ENCODE data around the gene RBKS. TPM values are rescaled to one million over a fixed set of nuclear protein-coding genes. Genes with fewer than 3 reads are reported as not detected.
A peak's percentile ranks its signal among the peaks of the same experiment; 100 is the strongest.

The RBKS gene
- total and polyA plus RNA-seq, 2 of the 8 experiments (the other 6 are each of a cell fraction or from before 2014, with no cell fraction given), result 1.1 to 1.5 TPM

DNA sequence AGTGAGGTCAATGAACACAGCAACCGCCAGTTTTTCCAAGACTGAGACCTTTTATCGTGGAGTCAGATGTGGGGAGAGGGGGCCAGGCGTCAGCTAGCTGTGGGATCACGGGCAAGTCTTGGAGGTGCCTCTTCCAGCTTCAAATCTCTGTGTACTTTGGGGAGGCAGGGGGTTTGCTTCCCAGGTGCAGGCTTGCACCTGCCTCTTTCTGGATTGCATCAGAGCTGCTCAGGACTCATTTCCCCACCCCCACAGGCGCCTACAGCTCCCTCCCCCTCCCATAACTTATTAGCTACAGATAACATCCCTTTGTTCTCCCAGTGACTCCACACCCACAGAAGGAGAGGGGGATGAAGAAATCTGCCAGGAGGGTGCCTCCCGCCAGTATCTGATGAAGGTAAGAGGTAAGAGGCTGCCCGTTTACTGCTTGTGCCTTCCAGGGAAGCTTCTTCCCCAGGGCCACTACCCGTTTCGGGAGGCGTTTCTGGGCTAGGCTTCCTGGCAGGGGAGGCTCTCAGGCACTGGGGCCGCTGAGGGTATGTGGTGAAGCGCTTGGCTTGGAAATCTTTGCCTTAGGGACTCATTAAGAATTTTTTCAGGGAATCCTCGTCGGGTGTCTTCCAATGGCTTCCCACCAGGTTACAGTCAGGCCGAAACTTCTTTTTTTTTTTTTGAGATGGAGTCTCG is 137.5 kb downstream of the RBKS start:
- Histone ChIP-seq H3K9me3 (ENCODE audit: insufficient read depth in 2 of 2, low read depth in 1 of 2, low read length in 1 of 2) (peaks cover 0 to 5% of the 10 kb centered on the region in 2 experiments; a peak in 1 of 4 replicates), H3K4me1 (replicated peaks in 1 of 4; ENCODE audit: control insufficient read depth in 3 of 4, insufficient read depth in 4 of 4, low read length in 3 of 4) (peaks cover 3 to 13% (median 8%) of the 10 kb centered on the region in 4 experiments; a peak in 6 of 7 replicates), H3K27me3 (replicated peaks in 1 of 4; ENCODE audit: control insufficient read depth in 3 of 4, extremely low read depth in 1 of 4, insufficient read depth in 3 of 4, low read length in 3 of 4) (no peaks in the 10 kb centered on the region), H2BK12ac (ENCODE audit: low read depth, low read length) (peak overlapping the region; percentile 97), H3K4me2 (ENCODE audit: insufficient read depth in 1 of 2, low read depth in 2 of 2, low read length in 2 of 2) (peak overlapping the region; percentile 71 to 73), H3K27ac (ENCODE audit: low read depth, low read length) (peak overlapping the region; percentile 78; the same call in 1 of the 2 replicates), H3K79me1 (ENCODE audit: low read depth, low read length) (no peaks in the 10 kb centered on the region), H3K18ac (ENCODE audit: extremely low read depth, low read length) (peak overlapping the region; percentile 85), H4K8ac (ENCODE audit: extremely low read depth, insufficient read depth, low read length) (peak overlapping the region; percentile 88), H3K4me3 (ENCODE audit: extremely low read depth in 1 of 4, insufficient read depth in 2 of 4, low read depth in 3 of 4, low read length in 4 of 4) (peak overlapping the region; percentile 41 to 64 (median 46)), H2BK5ac (ENCODE audit: low read depth, low read length) (peak overlapping the region; percentile 88), H3K36me3 (ENCODE audit: control insufficient read depth in 2 of 4, insufficient read depth in 4 of 4, low read length in 3 of 4) (no peaks in the 10 kb centered on the region), H3K23me2 (ENCODE audit: low read depth, low read length) (no peaks in the 10 kb centered on the region; the same call in 1 of the 2 replicates), H3K4ac (replicated peaks; ENCODE audit: insufficient read length, low read depth, low read length) (peak overlapping the region; percentile 92), H3K9ac (replicated peaks in 1 of 4; ENCODE audit: extremely low read depth in 1 of 4, low read depth in 3 of 4, low read length in 3 of 4) (peak overlapping the region; percentile 68 to 88 (median 78)), H3K56ac (replicated peaks; ENCODE audit: insufficient read length, low read depth, low read length) (peak overlapping the region; percentile 62), H3K23ac (ENCODE audit: insufficient read length) (no peak overlapping the region), H3K79me2 (ENCODE audit: control insufficient read depth in 1 of 2, insufficient read depth in 2 of 2, low read length in 2 of 2) (no peaks in the 10 kb centered on the region), H4K5ac (ENCODE audit: insufficient read length, low read depth, low read length) (peak overlapping the region; percentile 67), H4K20me1 (replicated peaks in 1 of 2; ENCODE audit: control insufficient read depth in 1 of 2, insufficient read depth in 2 of 2, low read length in 2 of 2) (no peaks in the 10 kb centered on the region), H2BK15ac (ENCODE audit: low read length) (no peak overlapping the region), H2AFZ (ENCODE audit: low read length) (peak overlapping the region; percentile 47; the same call in 1 of the 2 replicates), H2AK5ac (ENCODE audit: low read depth, low read length) (peak overlapping the region; percentile 42; the same call in 1 of the 2 replicates), H4K91ac (replicated peaks; ENCODE audit: insufficient read length, low read length) (peak overlapping the region; percentile 97), H3K14ac (ENCODE audit: insufficient read length) (no peak overlapping the region), H2BK20ac (ENCODE audit: low read length) (peak overlapping the region; percentile 93; the same call in 1 of the 2 replicates), H2BK120ac (replicated peaks; ENCODE audit: low read depth, low read length) (peak overlapping the region; percentile 91)
- WGBS, 2 experiments (ENCODE audit: extremely low coverage in 1 of 2, insufficient coverage in 1 of 2, insufficient read length in 1 of 2, insufficient replicate concordance in 2 of 2, low coverage in 1 of 2, low lambda C conversion rate in 2 of 2, missing lambda C conversion rate in 1 of 2), result 20% methylated on average over 15 of the region's 16 CpGs; no CpG with 5 or more reads in 1 of the 2 experiments
- DNase-seq (ENCODE audit: low read depth in 1 of 2, low spot score in 2 of 2) (peak in 1 of 2 experiments; percentile 77), FAIRE-seq (no peak)
- ChIA-PET POLR2A (ENCODE audit: partially characterized antibody) (interaction anchor here (0.8 to 5.0 kb wide), 24 partner anchors 9 to 694 kb away, joined by 3 to 63 read pairs (median 4); partner anchors contain the start of genes FOSL2 and MRPL33), CTCF (ENCODE audit: partially characterized antibody) (interaction anchor here (0.7 to 5.7 kb wide), 10 partner anchors 11 to 684 kb away, joined by 3 to 36 read pairs (median 6); no protein-coding TSS in a partner anchor)
- peak; percentile 51; the same call in 1 of the 2 replicates for TF ChIP-seq KDM1A (IDR thresholded peaks at IDR 0.05; ENCODE audit: borderline replicate concordance, low read length)
- TF ChIP-seq, protein P1, sequence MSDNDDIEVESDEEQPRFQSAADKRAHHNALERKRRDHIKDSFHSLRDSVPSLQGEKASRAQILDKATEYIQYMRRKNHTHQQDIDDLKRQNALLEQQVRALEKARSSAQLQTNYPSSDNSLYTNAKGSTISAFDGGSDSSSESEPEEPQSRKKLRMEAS (IDR thresholded peaks at IDR 0.05), result peak; percentile 47; the same call in 1 of the 2 replicates
- TF ChIP-seq RBBP5 (IDR thresholded peaks at IDR 0.05; ENCODE audit: borderline replicate concordance, low read depth, low read length), result peak; percentile 56; the same call in 1 of the 2 replicates
- TF ChIP-seq, protein P2, sequence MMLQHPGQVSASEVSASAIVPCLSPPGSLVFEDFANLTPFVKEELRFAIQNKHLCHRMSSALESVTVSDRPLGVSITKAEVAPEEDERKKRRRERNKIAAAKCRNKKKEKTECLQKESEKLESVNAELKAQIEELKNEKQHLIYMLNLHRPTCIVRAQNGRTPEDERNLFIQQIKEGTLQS (IDR thresholded peaks at IDR 0.05; ENCODE audit: insufficient read depth, low read depth, low read length), result 0 out of 2 replicates have a peak, but pooled peaks have one; percentile 25
- no peak for TF ChIP-seq RXRA (IDR thresholded peaks at IDR 0.05; ENCODE audit: insufficient read depth, low read depth, low read length)
- TF ChIP-seq YY1 (IDR thresholded peaks at IDR 0.05; ENCODE audit: low read depth, low read length), result 0 out of 2 replicates have a peak, but pooled peaks have one; percentile 28
- TF ChIP-seq TBP (IDR thresholded peaks at IDR 0.05; ENCODE audit: low read depth, low read length), result 0 out of 2 replicates have a peak, but pooled peaks have one; percentile 52
- TF ChIP-seq SIX5 (IDR thresholded peaks at IDR 0.05; ENCODE audit: low read depth, low read length), result no peak
- peak; percentile 95 for TF ChIP-seq TCF12 (IDR thresholded peaks at IDR 0.05; ENCODE audit: low read depth, low read length)
- no peak for TF ChIP-seq CTBP2 (IDR thresholded peaks at IDR 0.05; ENCODE audit: borderline replicate concordance, insufficient read depth, insufficient read length, low read length)

All from H1 (cell line).